HCT116 (cell line): ENCODE measurements around the gene STK32B. TPM values are rescaled to one million over a fixed set of nuclear protein-coding genes. Genes with fewer than 3 reads are reported as not detected.

Experiments
- ATAC-seq: fragments of 200-7000 bp; cut with Tn5 transposase; 2 replicates; pipeline ENCODE4 v1.9.1; 2020; ENCODE audit warnings: mild to moderate bottlenecking, moderate library complexity
- BruUV-seq: library from RNA; stranded (reverse); fragments of 400-500 nt; replicated peaks from 2 replicates; lab custom pipeline; 2021; lab: Mats Ljungman, UMichigan
- CTCF ChIA-PET: fragments of 300-600 bp; sonication (Branson Sonifier 250); formaldehyde crosslinking; loops from one replicate; lab custom pipeline; 2021; ENCODE audit warnings: antibody characterized with exemption; lab: Charles Lee
- POLR2A ChIA-PET: fragments of 300-600, 350-600 bp; sonication (Branson Sonifier 250); formaldehyde crosslinking; loops from one replicate; lab custom pipeline; 2021; ENCODE audit warnings: antibody characterized with exemption; lab: Charles Lee
- RAD21 ChIA-PET, 2 experiments: fragments of 300-600 bp; sonication (Branson Sonifier 250); formaldehyde crosslinking; loops; one replicate each; lab custom pipeline; 2023; ENCODE audit warnings: low total read pairs in 2 of 2; ENCODE audit not compliant: uncharacterized antibody in 2 of 2, unreplicated experiment in 2 of 2, low non-redundant PET in 1 of 2; lab: Charles Lee
- DNase-seq: peaks from one replicate; pipeline ENCODE4 v3.0.0-alpha.2; 2010; ENCODE audit warnings: low read depth, low spot score
- H2AFZ ChIP-seq: fragments of 200-600 bp; shearing (Covaris generic), sonication (generic); 2 replicates; pipeline ENCODE4 v1.6.1; 2017; ENCODE audit warnings: low read depth, mixed run types, mixed read lengths, antibody characterized with exemption, low read length; ENCODE audit not compliant: poor library complexity, severe bottlenecking
- H3K27ac ChIP-seq: 2 replicates; pipeline ENCODE4 v1.5.1; 2012; ENCODE audit warnings: low read depth, low read length
- H3K27me3 ChIP-seq: fragments of 200-600 bp; sonication (generic); 2 replicates; pipeline ENCODE4 v1.6.1; 2016; ENCODE audit warnings: mixed run types, low read length, mixed read lengths; ENCODE audit not compliant: insufficient read depth
- H3K36me3 ChIP-seq, 2 experiments: fragments of 200-500 bp in 1 of 2; fragments of 200-600 bp in 1 of 2; sonication (Bioruptor generic) in 1 of 2; sonication (generic) in 1 of 2; 2 replicates each; pipeline versions ENCODE4 v1.5.1 to v1.6.1; 2014 to 2016; ENCODE audit warnings: low read length in 2 of 2, inconsistent platforms in 1 of 2, mixed read lengths in 1 of 2, mixed run types in 1 of 2; ENCODE audit not compliant: insufficient read depth in 2 of 2, control insufficient read depth in 1 of 2
- H3K4me1 ChIP-seq, 2 experiments: fragments of 200-600 bp in 1 of 2; sonication (generic) in 1 of 2; 2 replicates each; pipeline versions ENCODE4 v1.5.1 to v1.6.1; 2012 to 2017; ENCODE audit warnings: low read length in 2 of 2, inconsistent platforms in 1 of 2, mild to moderate bottlenecking in 1 of 2, mixed read lengths in 1 of 2, mixed run types in 1 of 2, moderate library complexity in 1 of 2; ENCODE audit not compliant: insufficient read depth in 2 of 2, control insufficient read depth in 1 of 2
- H3K4me2 ChIP-seq: fragments of 200-600 bp; sonication (generic); 2 replicates; pipeline ENCODE4 v1.6.1; 2017; ENCODE audit warnings: mixed run types, low read length, mixed read lengths
- H3K4me3 ChIP-seq, 2 experiments: fragments of 200-600 bp in 1 of 2; sonication (generic) in 1 of 2; replicated peaks in 1 of 2; 2 replicates each; pipeline ENCODE4 v1.5.1; 2011 to 2016; ENCODE audit warnings: low read length in 2 of 2, control low read depth in 1 of 2, low read depth in 1 of 2, mild to moderate bottlenecking in 1 of 2, mixed read lengths in 1 of 2, mixed run types in 1 of 2
- H3K79me2 ChIP-seq: fragments of 200-600 bp; sonication (generic); 2 replicates; pipeline ENCODE4 v1.6.1; 2017; ENCODE audit warnings: mild to moderate bottlenecking, mixed run types, low read length, moderate library complexity, mixed read lengths; ENCODE audit not compliant: insufficient read depth
- H3K9ac ChIP-seq: fragments of 200-600 bp; sonication (generic); 2 replicates; pipeline ENCODE4 v1.6.1; 2016; ENCODE audit warnings: low read length, mixed read lengths
- H3K9me2 ChIP-seq: fragments of 200-600 bp; sonication (generic), shearing (Covaris generic); 2 replicates; pipeline ENCODE4 v1.6.1; 2017; ENCODE audit warnings: mixed run types, mild to moderate bottlenecking, moderate library complexity; ENCODE audit not compliant: insufficient read depth
- H3K9me3 ChIP-seq, 2 experiments: fragments of 200-500 bp in 1 of 2; fragments of 200-600 bp in 1 of 2; sonication (Bioruptor generic) in 1 of 2; sonication (generic) in 1 of 2; 2 replicates each; pipeline ENCODE4 v1.6.1; 2014 to 2017; ENCODE audit warnings: low read length in 2 of 2, mixed read lengths in 2 of 2, inconsistent platforms in 1 of 2, low read depth in 1 of 2, mild to moderate bottlenecking in 1 of 2, mixed run types in 1 of 2, moderate library complexity in 1 of 2; ENCODE audit not compliant: control insufficient read depth in 1 of 2, insufficient read depth in 1 of 2
- H4K20me1 ChIP-seq: fragments of 200-600 bp; sonication (generic), shearing (Covaris generic); 2 replicates; pipeline ENCODE4 v1.6.1; 2017; ENCODE audit warnings: mixed run types, mild to moderate bottlenecking, moderate library complexity; ENCODE audit not compliant: insufficient read depth
- ATF3 ChIP-seq: IDR thresholded peaks from 2 replicates; pipeline ENCODE4 v1.6.1; 2012
- CBX3 ChIP-seq: IDR thresholded peaks from 2 replicates; pipeline ENCODE4 v1.6.1; 2012; ENCODE audit warnings: low read depth
- CEBPB ChIP-seq: IDR thresholded peaks from 2 replicates; pipeline ENCODE4 v1.6.1; 2012; ENCODE audit warnings: low read depth
- CTCF ChIP-seq, 3 experiments: fragments of 200-600 bp in 1 of 3; sonication (generic) in 1 of 3; IDR thresholded peaks in 2 of 3; conservative IDR thresholded peaks in 1 of 3; 2 replicates each; pipeline ENCODE4 v1.5.1; 2012 to 2017; ENCODE audit warnings: low read depth in 2 of 3, low read length in 2 of 3, antibody characterized with exemption in 1 of 3, borderline replicate concordance in 1 of 3, control low read depth in 1 of 3, mild to moderate bottlenecking in 1 of 3, mixed read lengths in 1 of 3, mixed run types in 1 of 3, moderate library complexity in 1 of 3; ENCODE audit not compliant: insufficient read depth in 1 of 3
- EGR1 ChIP-seq: IDR thresholded peaks from 2 replicates; pipeline ENCODE4 v1.6.1; 2012; ENCODE audit warnings: low read depth
- EZH2phosphoT487 ChIP-seq: fragments of 200-600 bp; IDR thresholded peaks from 2 replicates; pipeline ENCODE4 v1.6.1; 2018; ENCODE audit warnings: antibody characterized with exemption, borderline replicate concordance
- FOSL1 ChIP-seq: IDR thresholded peaks from 2 replicates; pipeline ENCODE4 v1.6.1; 2012; ENCODE audit warnings: low read depth
- JUND ChIP-seq: IDR thresholded peaks from 2 replicates; pipeline ENCODE4 v1.6.1; 2012
- POLR2A ChIP-seq: IDR thresholded peaks from 2 replicates; pipeline ENCODE4 v1.7.0; 2011; ENCODE audit warnings: borderline replicate concordance; ENCODE audit not compliant: insufficient read depth, insufficient read length; ENCODE audit errors: extremely low read depth
- RAD21 ChIP-seq: IDR thresholded peaks from 2 replicates; pipeline ENCODE4 v1.6.1; 2012; ENCODE audit warnings: low read depth, mild to moderate bottlenecking
- SP1 ChIP-seq: IDR thresholded peaks from 2 replicates; pipeline ENCODE4 v1.6.1; 2012; ENCODE audit warnings: low read depth
- SRF ChIP-seq: IDR thresholded peaks from 2 replicates; pipeline ENCODE4 v1.6.1; 2012; ENCODE audit warnings: low read depth
- TCF7L2 ChIP-seq: IDR thresholded peaks from 2 replicates; pipeline ENCODE4 v1.7.0; 2011; ENCODE audit warnings: borderline replicate concordance, inconsistent platforms; ENCODE audit not compliant: insufficient read depth, insufficient read length; ENCODE audit errors: extremely low read depth
- ZFX ChIP-seq: fragments of 450-650 bp; IDR thresholded peaks from 2 replicates; pipeline ENCODE4 v1.6.1; 2017
- ZNF274 ChIP-seq: fragments of 200-500 bp; sonication (Bioruptor generic); IDR thresholded peaks from 2 replicates; pipeline ENCODE4 v1.6.1; 2014; ENCODE audit warnings: mild to moderate bottlenecking, low read depth, low read length, inconsistent platforms
- intact Hi-C: fragments of 100-400 bp; cut with micrococcal nuclease; formaldehyde crosslinking; loops from 2 replicates; pipeline ENCODE4 v1.10.0; 2022
- total RNA-seq: library from RNA; stranded (reverse); gene quantifications from one replicate; pipeline ENCODE4 v1.2.1, GENCODE V29; 2021; ENCODE audit not compliant: unreplicated experiment
- TF ChIP-seq, protein P1 (sequence below): IDR thresholded peaks from 2 replicates; pipeline ENCODE4 v1.6.1; 2011; ENCODE audit warnings: mild to moderate bottlenecking, low read length, moderate library complexity; ENCODE audit not compliant: insufficient replicate concordance; ENCODE audit errors: extremely low read depth
- TF ChIP-seq, protein P2 (sequence below): IDR thresholded peaks from 2 replicates; pipeline ENCODE4 v1.6.1; 2012

The STK32B gene
- total RNA-seq, 1 experiment from 2014 or later: not detected

GRCh38 chr4:5020341-5020740, 30.9 kb upstream of the STK32B start:
- H3K4me2 ChIP-seq: no peak overlapping the region
- no TSS peak for BruUV-seq
- intact Hi-C loops: no loop called here
- POLR2A ChIA-PET: no interaction called here
- H3K27ac ChIP-seq: no peak overlapping the region
- no peak for ATAC-seq
- CTCF ChIA-PET: no interaction called here
- H3K4me3 ChIP-seq: no peak overlapping the region
- H4K20me1 ChIP-seq: no peaks in the 10 kb centered on the region
- no peaks in the 10 kb centered on the region for H3K9me2 ChIP-seq
- H3K9ac ChIP-seq: no peak overlapping the region
- no peak for TF ChIP-seq JUND
- TF ChIP-seq SP1: no peak
- TF ChIP-seq ZFX: no peak
- TF ChIP-seq CTCF (IDR thresholded peaks at IDR 0.05 in 2 of 3, conservative IDR thresholded peaks at IDR 0.05 in 1 of 3; ENCODE audit: borderline replicate concordance in 1 of 3, insufficient read depth in 1 of 3, low read depth in 2 of 3, low read length in 2 of 3): no peak
- TF ChIP-seq, protein P1, sequence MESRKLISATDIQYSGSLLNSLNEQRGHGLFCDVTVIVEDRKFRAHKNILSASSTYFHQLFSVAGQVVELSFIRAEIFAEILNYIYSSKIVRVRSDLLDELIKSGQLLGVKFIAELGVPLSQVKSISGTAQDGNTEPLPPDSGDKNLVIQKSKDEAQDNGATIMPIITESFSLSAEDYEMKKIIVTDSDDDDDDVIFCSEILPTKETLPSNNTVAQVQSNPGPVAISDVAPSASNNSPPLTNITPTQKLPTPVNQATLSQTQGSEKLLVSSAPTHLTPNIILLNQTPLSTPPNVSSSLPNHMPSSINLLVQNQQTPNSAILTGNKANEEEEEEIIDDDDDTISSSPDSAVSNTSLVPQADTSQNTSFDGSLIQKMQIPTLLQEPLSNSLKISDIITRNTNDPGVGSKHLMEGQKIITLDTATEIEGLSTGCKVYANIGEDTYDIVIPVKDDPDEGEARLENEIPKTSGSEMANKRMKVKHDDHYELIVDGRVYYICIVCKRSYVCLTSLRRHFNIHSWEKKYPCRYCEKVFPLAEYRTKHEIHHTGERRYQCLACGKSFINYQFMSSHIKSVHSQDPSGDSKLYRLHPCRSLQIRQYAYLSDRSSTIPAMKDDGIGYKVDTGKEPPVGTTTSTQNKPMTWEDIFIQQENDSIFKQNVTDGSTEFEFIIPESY: no peak
- TF ChIP-seq, protein P2, sequence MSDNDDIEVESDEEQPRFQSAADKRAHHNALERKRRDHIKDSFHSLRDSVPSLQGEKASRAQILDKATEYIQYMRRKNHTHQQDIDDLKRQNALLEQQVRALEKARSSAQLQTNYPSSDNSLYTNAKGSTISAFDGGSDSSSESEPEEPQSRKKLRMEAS: no peak
- TF ChIP-seq RAD21: no peak
- no peak for TF ChIP-seq FOSL1
- TF ChIP-seq EZH2phosphoT487: no peak
- TF ChIP-seq SRF: no peak
- no peak for TF ChIP-seq ATF3
- no peak for TF ChIP-seq POLR2A
- TF ChIP-seq EGR1: no peak
- no peak for TF ChIP-seq CBX3
- no peak for TF ChIP-seq TCF7L2
- TF ChIP-seq ZNF274: no peak
- no peak for TF ChIP-seq CEBPB
- no peaks in the 10 kb centered on the region for H3K9me3 ChIP-seq
- no peaks in the 10 kb centered on the region for H3K36me3 ChIP-seq
- H3K4me1 ChIP-seq: no peaks in the 10 kb centered on the region
- DNase-seq: no peak
- H3K27me3 ChIP-seq: peaks cover 23% of the 10 kb centered on the region; the same call in 1 of the 2 replicates
- H2AFZ ChIP-seq: no peak overlapping the region
- no peaks in the 10 kb centered on the region for H3K79me2 ChIP-seq
- RAD21 ChIA-PET: no interaction called here
